ENCODE results near the gene SETBP1. TPM values are rescaled to one million over a fixed set of nuclear protein-coding genes. Genes with fewer than 3 reads are reported as not detected.

Gene SETBP1
- total RNA-seq, 1 experiment from 2014 or later, result 0.23 TPM

DNA sequence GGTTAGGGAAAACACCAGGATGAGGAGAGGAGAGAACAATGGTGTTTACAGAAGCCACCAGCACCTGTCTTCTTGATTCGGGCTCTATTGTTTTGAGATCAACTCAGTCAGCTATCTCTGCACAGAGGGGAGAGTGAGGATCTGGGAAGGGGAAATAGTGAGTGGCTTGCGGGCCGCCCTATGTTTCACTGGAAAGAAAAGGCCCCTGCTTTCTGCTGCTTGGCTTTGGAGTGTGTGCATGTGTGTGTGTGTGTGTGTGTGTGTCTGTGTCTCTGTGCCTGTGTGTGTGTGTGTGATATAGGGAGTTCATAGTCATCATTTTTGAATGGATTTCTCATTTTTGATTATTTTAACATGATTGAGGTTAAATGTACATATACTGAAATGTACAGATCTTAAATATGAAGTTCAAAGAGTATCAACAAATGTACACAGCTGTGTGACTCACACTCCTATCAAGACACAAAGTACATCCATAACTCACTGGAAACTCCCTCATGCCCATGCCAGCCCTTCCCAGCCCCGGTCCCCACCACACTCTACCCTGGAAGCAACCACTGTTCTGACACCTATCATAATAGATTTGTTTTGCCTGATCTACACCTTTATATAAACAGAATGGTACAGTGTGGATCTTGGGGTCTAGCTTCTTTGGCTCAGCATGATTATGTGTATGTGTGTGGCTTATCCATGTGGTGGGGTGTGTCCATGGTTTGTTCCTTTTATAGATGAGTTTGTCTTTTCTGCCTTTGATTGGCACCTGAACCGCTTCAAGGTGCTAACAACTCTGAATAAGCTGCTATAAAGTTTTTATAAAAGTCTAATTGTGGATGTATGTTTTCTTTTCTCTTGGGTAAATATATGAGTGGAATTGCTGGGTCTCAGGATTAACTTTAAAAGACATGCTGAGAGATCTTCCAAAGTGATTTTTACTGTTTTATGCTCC is 258.3 kb downstream of the SETBP1 start:
- ATAC-seq (no peak), DNase-seq (ENCODE audit: low read depth, low spot score) (no peak)
- Histone ChIP-seq H3K27me3 (ENCODE audit: control insufficient read depth, insufficient read depth, low read length) (no peaks in the 10 kb centered on the region), H3K36me3 (ENCODE audit: control insufficient read depth, insufficient read depth, low read length) (no peaks in the 10 kb centered on the region), H3K27ac (ENCODE audit: low read length) (no peak overlapping the region), H3K4me1 (ENCODE audit: control insufficient read depth, insufficient read depth, low read length) (no peaks in the 10 kb centered on the region), H3K4me3 (ENCODE audit: low read depth in 2 of 2, low read length in 2 of 2) (no peak overlapping the region), H3K9me3 (ENCODE audit: control insufficient read depth, insufficient read depth, low read depth, low read length) (no peaks in the 10 kb centered on the region)
- intact Hi-C loops (cut with micrococcal nuclease; ENCODE audit: unreplicated experiment), result no loop called here
- in situ Hi-C loops (cut with HindIII; ENCODE audit: low pct_unique_long_range_greater_than_20kb, low sequenced_read_pairs), result no loop called here
- no TSS peak for BruUV-seq (replicated peaks)
- no peak for TF ChIP-seq TCF7L2 (IDR thresholded peaks at IDR 0.05; ENCODE audit: low read depth, low read length)
- TF ChIP-seq SIN3A (IDR thresholded peaks at IDR 0.05; ENCODE audit: borderline replicate concordance, insufficient read depth, low read depth, low read length), result no peak
- no peak for TF ChIP-seq REST (IDR thresholded peaks at IDR 0.05; ENCODE audit: insufficient read depth in 1 of 2, low read depth in 2 of 2, low read length in 1 of 2)
- TF ChIP-seq CTCF (IDR thresholded peaks at IDR 0.05), result no peak
- TF ChIP-seq POLR2AphosphoS5 (IDR thresholded peaks at IDR 0.05; ENCODE audit: low read depth, low read length), result no peak
- ChIA-PET POLR2A (no interaction called here), CTCF (no interaction called here)

DNA sequence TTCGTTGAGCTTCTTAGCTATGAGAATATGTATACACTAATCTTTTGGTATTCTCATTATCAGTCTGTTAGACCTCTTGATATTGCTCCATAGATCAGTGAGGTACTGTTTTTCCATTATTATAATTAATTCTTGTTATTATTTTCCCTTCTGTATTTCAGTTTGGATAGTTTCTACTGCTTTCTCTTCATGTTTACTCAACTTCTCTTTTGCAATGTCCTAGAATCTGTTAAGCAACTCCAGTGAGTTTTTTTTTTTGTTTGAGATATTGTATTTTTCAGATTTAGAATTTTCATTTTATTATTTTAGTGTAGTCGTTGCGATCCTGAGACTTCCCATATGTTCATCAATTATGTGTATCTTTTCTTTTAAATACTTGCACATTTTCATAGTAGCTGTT is 260.8 kb downstream of the SETBP1 start:
- Histone ChIP-seq H3K27ac (ENCODE audit: low read length) (no peak overlapping the region), H3K27me3 (ENCODE audit: control insufficient read depth, insufficient read depth, low read length) (no peaks in the 10 kb centered on the region), H3K9me3 (ENCODE audit: control insufficient read depth, insufficient read depth, low read depth, low read length) (no peaks in the 10 kb centered on the region), H3K4me1 (ENCODE audit: control insufficient read depth, insufficient read depth, low read length) (no peaks in the 10 kb centered on the region), H3K4me3 (ENCODE audit: low read depth in 2 of 2, low read length in 2 of 2) (no peak overlapping the region), H3K36me3 (ENCODE audit: control insufficient read depth, insufficient read depth, low read length) (no peaks in the 10 kb centered on the region)
- BruUV-seq (replicated peaks), result no TSS peak
- in situ Hi-C loops (cut with HindIII; ENCODE audit: low pct_unique_long_range_greater_than_20kb, low sequenced_read_pairs), result no loop called here
- TF ChIP-seq CTCF (IDR thresholded peaks at IDR 0.05) (no peak), SIN3A (IDR thresholded peaks at IDR 0.05; ENCODE audit: borderline replicate concordance, insufficient read depth, low read depth, low read length) (no peak), POLR2AphosphoS5 (IDR thresholded peaks at IDR 0.05; ENCODE audit: low read depth, low read length) (no peak), REST (IDR thresholded peaks at IDR 0.05; ENCODE audit: insufficient read depth in 1 of 2, low read depth in 2 of 2, low read length in 1 of 2) (no peak), TCF7L2 (IDR thresholded peaks at IDR 0.05; ENCODE audit: low read depth, low read length) (no peak)
- ChIA-PET CTCF (no interaction called here), POLR2A (no interaction called here)
- intact Hi-C loops (cut with micrococcal nuclease; ENCODE audit: unreplicated experiment), result no loop called here
- ATAC-seq (no peak), DNase-seq (ENCODE audit: low read depth, low spot score) (no peak)
